ENCODE data around the gene RDX. TPM values are rescaled to one million over a fixed set of nuclear protein-coding genes. Genes with fewer than 3 reads are reported as not detected.
"Not testable (repeated sequence)": the region's sequence is repeated elsewhere in the genome, so short reads cannot be mapped to it uniquely, and the experiment has no call there.

RDX gene
- total RNA-seq, 4 donors from 2014 or later, result 8.3 to 113 (median 13.7) TPM

DNA sequence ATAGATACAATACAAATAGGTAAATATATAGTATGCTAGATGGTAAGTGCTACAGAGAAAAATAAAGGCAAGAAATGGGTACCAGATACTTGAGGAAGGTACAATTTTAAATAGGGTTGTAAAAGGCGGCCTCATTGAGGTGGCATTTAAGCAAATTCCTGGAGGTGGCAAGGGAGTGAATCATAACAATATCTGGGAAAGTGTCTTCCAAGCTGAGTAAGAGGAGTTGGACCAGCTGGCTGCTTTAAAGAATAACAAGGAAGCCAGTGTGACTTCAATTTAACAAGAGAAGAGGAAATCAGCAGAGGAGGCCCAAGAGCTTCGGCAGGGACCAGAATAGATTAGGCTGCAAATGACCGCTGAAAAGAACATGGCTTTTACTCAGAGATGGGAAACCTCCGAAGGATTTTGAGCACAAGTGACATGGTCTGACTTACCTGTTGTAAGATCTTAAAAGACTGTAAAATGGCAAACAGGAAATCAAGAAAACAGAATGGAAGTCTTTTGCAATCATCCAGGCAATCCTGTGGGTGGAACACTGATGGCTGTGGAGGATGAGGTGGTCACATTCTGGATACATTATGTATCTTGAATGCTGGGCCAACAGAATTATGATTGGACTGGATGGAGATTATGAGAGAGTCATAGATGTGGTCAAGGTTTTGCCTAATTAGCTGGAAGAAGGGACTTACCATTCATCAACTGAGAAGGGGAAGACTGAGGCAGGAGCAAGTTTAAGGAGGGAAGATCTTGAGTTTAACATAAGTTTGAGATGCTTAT lies 77.2 kb downstream of the RDX start:
- H3K27me3 ChIP-seq, result no peaks in the 10 kb centered on the region
- no peak overlapping the region for H3K27ac ChIP-seq
- no peaks in the 10 kb centered on the region for H3K36me3 ChIP-seq
- H3K9me3 ChIP-seq, result no peaks in the 10 kb centered on the region
- DNase-seq, result no peak
- no peak overlapping the region for H3K4me3 ChIP-seq
- H3K4me1 ChIP-seq, result no peaks in the 10 kb centered on the region
- no peak for TF ChIP-seq POLR2A (IDR thresholded peaks at IDR 0.05)
- TF ChIP-seq, protein P1, sequence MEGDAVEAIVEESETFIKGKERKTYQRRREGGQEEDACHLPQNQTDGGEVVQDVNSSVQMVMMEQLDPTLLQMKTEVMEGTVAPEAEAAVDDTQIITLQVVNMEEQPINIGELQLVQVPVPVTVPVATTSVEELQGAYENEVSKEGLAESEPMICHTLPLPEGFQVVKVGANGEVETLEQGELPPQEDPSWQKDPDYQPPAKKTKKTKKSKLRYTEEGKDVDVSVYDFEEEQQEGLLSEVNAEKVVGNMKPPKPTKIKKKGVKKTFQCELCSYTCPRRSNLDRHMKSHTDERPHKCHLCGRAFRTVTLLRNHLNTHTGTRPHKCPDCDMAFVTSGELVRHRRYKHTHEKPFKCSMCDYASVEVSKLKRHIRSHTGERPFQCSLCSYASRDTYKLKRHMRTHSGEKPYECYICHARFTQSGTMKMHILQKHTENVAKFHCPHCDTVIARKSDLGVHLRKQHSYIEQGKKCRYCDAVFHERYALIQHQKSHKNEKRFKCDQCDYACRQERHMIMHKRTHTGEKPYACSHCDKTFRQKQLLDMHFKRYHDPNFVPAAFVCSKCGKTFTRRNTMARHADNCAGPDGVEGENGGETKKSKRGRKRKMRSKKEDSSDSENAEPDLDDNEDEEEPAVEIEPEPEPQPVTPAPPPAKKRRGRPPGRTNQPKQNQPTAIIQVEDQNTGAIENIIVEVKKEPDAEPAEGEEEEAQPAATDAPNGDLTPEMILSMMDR (IDR thresholded peaks at IDR 0.05), result no peak

DNA sequence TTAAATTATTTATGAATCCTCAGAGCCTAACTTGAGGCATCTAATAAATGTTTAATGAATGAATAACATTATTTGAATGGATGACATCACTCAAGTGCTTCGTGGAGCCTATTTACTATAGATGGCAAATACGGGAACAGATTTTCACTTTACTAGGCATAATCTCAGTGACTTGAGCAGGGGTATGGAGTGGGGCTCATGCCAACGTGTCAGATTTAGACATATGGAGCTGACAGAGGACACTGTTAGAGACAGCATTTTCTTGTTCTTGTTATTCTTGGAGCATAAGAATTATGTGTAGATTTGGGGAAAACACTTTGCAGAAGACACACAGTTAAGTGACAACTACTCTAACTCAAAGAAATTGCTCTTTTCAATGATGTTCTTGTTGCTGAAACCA lies 78.5 kb downstream of the RDX start:
- H3K36me3 ChIP-seq, result no peaks in the 10 kb centered on the region
- no peak for DNase-seq
- H3K4me3 ChIP-seq, result no peak overlapping the region
- no peaks in the 10 kb centered on the region for H3K27me3 ChIP-seq
- H3K27ac ChIP-seq, result no peak overlapping the region
- no peaks in the 10 kb centered on the region for H3K9me3 ChIP-seq
- no peaks in the 10 kb centered on the region for H3K4me1 ChIP-seq
- no peak for TF ChIP-seq POLR2A (IDR thresholded peaks at IDR 0.05)
- TF ChIP-seq, protein P1 (IDR thresholded peaks at IDR 0.05), result no peak

DNA sequence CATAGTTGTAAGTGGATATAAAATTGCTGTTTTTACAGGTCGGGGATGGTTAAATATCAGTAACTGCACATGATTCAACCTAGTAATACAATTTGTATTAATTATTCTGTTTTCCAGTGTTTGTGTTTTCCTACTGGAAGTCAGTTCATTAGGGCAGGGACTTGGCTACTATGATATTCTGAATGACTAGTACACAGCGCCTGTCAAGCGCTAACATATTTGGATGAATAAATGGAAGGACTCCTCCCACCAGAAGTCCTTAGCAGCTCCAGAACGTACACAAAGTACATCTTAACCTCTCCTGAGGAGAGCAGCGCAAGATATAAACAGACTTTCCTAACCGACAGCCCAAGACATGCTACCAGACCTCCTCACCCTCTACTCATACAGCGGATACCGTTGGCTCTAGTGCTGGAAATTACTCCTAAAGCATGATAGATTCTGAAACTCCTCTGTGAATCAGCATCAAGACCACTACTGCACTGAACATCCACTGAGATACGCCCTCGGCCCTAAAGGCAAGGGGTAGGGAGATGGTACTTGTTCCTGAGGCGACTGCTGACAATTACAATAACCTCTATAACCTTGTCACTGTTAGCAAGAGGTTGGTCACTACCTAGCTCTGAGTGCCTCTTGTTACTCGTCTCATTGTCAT lies 79.1 kb downstream of the RDX start:
- no peak for TF ChIP-seq POLR2A (IDR thresholded peaks at IDR 0.05)
- TF ChIP-seq, protein P1 (IDR thresholded peaks at IDR 0.05), result no peak
- no peak for DNase-seq
- Histone ChIP-seq H3K4me3 (no peak overlapping the region), H3K9me3 (no peaks in the 10 kb centered on the region), H3K27me3 (no peaks in the 10 kb centered on the region), H3K4me1 (no peaks in the 10 kb centered on the region), H3K36me3 (no peaks in the 10 kb centered on the region), H3K27ac (no peak overlapping the region)

DNA sequence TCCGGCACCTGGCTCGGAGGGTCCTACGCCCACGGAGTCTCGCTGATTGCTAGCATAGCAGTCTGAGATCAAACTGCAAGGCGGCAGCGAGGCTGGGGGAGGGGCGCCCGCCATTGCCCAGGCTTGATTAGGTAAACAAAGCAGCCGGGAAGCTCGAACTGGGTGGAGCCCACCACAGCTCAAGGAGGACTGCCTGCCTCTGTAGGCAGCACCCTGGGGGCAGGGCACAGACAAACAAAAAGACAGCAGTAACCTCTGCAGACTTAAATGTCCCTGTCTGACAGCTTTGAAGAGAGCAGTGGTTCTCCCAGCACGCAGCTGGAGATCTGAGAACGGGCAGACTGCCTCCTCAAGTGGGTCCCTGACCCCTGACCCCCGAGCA lies 87.1 kb downstream of the RDX start:
- not testable (repeated sequence) for H3K36me3 ChIP-seq, H3K4me1 ChIP-seq, H3K27ac ChIP-seq, DNase-seq, H3K9me3 ChIP-seq, H3K27me3 ChIP-seq
- H3K4me3 ChIP-seq, result peak overlapping the region in 1 of 4 donors; percentile 7

DNA sequence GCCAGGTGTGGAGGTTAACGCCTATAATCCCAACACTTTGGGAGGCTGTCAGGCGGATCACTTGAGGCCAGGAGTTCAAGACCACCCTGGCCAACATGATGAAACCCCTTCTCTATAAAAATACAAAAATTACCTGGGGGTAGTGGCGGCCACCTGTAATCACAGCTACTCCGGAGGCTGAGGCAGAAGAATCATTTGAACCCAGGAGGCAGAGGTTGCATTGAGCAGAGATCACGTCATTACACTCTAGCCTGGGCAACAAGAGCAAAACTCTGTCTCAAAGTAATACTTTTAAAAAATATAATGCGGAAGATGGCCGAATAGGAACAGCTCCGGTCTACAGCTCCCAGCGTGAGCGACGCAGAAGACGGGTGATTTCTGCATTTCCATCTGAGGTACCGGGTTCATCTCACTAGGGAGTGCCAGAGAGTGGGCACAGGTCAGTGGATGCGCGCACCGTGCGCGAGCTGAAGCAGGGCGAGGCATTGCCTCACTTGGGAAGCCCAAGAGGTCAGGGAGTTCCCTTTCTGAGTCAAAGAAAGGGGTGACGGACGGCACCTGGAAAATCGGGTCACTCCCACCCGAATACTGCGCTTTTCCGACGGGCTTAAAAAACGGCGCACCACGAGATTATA lies 87.6 kb downstream of the RDX start:
- not testable (repeated sequence) for H3K27me3 ChIP-seq, H3K4me1 ChIP-seq, H3K27ac ChIP-seq, DNase-seq, H3K9me3 ChIP-seq, H3K36me3 ChIP-seq
- H3K4me3 ChIP-seq, result peak overlapping the region in 1 of 4 donors; percentile 7

DNA sequence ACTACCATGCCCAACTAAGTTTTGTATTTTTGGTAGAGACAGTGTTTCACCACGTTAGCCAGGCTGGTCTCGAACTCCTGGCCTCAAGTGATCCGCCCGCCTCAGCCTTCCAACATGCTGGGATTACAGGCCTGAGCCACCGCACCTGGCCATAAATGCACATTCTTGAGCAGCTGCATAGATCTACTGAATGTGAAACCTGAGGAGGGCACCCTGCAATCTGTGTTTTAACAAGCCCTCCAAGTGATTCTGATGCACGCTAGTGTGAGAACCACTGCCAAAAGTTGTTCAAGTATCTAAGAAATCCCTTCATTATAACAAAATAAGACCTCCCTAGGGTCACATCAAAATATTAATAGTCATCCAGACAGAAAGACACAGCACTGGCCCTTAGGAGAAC lies 89.3 kb downstream of the RDX start:
- TF ChIP-seq, protein P1 (IDR thresholded peaks at IDR 0.05), result no peak
- TF ChIP-seq POLR2A (IDR thresholded peaks at IDR 0.05), result no peak
- no peak overlapping the region for H3K27ac ChIP-seq
- H3K4me1 ChIP-seq, result no peaks in the 10 kb centered on the region
- no peaks in the 10 kb centered on the region for H3K9me3 ChIP-seq
- no peaks in the 10 kb centered on the region for H3K27me3 ChIP-seq
- no peak for DNase-seq
- H3K36me3 ChIP-seq, result no peaks in the 10 kb centered on the region
- H3K4me3 ChIP-seq, result no peak overlapping the region
